Measurements from ENCODE around the gene NTNG2.

The NTNG2 gene

DNA sequence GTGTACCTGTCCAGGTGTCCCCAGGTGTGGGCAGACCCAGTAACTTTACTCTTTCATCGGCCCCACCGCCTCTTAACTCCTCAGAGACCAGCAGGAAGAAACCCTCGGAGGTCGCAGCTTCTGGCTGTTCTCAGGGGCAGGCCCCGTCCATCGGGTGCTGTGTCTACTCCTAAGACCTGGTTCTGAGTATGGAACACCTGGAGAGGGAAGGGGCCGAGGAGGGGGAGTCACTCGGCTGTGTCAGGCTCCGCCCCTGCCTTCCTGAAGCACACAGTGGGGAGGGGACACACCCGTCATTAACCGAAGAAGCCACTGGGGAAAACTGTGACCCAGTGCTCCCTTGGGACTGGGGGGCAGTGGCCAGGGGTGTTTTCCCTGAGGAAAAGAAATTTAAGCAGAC is 22.3 kb downstream of the NTNG2 start:
- H2AK5ac ChIP-seq (ENCODE audit: low read length), result no peak overlapping the region

DNA sequence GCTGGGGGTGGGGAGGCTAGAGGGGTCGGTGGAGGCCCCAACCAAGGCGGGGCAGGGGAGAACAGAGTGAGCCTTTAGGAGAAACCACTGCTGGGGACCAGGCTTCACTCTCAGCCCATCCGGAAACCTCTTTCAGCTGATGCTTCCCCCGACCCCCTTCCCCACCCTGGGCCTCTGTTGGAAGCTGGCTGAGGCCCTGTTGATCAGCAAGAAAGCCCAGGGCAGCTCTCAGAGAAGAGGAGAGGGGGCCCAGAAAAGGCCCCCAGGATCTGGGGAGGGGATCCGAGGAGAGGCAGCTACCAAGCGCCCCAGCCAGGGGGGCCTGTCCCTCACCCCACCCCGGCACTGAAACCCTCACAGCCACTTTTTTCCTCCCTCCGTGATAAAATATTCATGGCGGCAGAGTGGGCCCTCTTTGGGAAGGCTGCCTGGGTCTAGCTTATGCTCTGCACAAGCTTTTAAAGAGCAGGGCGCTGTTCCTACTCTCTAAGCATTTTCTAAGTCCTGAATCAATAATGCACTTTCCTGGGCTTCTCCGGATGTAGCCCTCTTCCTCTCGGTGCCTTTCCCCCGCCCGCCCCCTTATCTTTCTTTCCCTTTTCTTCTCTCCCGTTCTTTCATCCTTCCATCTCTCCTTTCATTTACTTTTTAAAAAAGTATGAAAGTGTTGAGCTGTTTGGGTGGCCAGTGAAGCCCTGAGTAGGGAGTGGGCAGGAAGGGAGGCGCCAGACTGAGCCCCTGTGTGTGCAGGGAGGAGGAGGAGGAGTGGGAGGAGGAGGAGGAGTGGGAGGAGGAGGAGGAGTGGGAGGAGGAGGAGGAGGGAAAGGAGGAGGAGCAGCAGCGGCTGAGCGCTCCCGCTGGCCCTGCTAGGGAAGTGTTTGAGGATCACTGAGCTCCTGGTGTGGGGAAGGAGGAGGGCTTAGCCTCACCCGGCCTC is 23.5 kb downstream of the NTNG2 start:
- no peak overlapping the region for H3K18ac ChIP-seq (ENCODE audit: low read length)
- no peak overlapping the region for H4K8ac ChIP-seq (ENCODE audit: low read depth, low read length)
- no peak overlapping the region for H3K4me2 ChIP-seq (ENCODE audit: low read length)
- H2AK5ac ChIP-seq (ENCODE audit: low read length), result no peak overlapping the region
- no peak overlapping the region for H3K4me3 ChIP-seq (ENCODE audit: low read depth, low read length)
- H3K36me3 ChIP-seq (ENCODE audit: control insufficient read depth in 1 of 2, insufficient read depth in 2 of 2, low read length in 2 of 2), result no peaks in the 10 kb centered on the region
- H3K27ac ChIP-seq (ENCODE audit: low read depth, low read length), result no peak overlapping the region
- H2BK5ac ChIP-seq (ENCODE audit: low read depth, low read length, poor library complexity), result no peak overlapping the region
- no peak overlapping the region for H3K14ac ChIP-seq (ENCODE audit: low read length)
- H2BK12ac ChIP-seq (ENCODE audit: low read length), result no peak overlapping the region
- H3K4ac ChIP-seq (ENCODE audit: low read depth, low read length), result no peak overlapping the region
- H3K4me1 ChIP-seq (ENCODE audit: control insufficient read depth in 1 of 2, insufficient read depth in 2 of 2, low read length in 2 of 2), result peaks cover 0 to 6% of the 10 kb centered on the region in 2 experiments
- H3K23ac ChIP-seq (ENCODE audit: low read length), result no peak overlapping the region
- H4K91ac ChIP-seq (ENCODE audit: low read depth, low read length), result no peak overlapping the region
- H4K12ac ChIP-seq (ENCODE audit: low read depth, low read length), result no peak overlapping the region
- no peak overlapping the region for H2BK120ac ChIP-seq (ENCODE audit: insufficient read depth, low read length, poor library complexity)
- H3K27me3 ChIP-seq (ENCODE audit: insufficient read depth, low read length), result peaks cover 16% of the 10 kb centered on the region
- no peaks in the 10 kb centered on the region for H3K9me3 ChIP-seq (ENCODE audit: insufficient read depth, low read depth, low read length)
- WGBS (ENCODE audit: extremely low coverage, insufficient coverage, insufficient read length), result 94% methylated on average over 2 of the region's 20 CpGs
- H3K9ac ChIP-seq (ENCODE audit: low read length), result no peak overlapping the region
- no peaks in the 10 kb centered on the region for H3K79me2 ChIP-seq (ENCODE audit: control insufficient read depth, insufficient read depth, low read length, poor library complexity)
- no peak for DNase-seq
- H2AFZ ChIP-seq (ENCODE audit: insufficient read depth, low read length, poor library complexity), result no peak overlapping the region
- no peaks in the 10 kb centered on the region for H3K79me1 ChIP-seq (ENCODE audit: low read length)

More for the DNA sequence above, 22.3 kb downstream of the NTNG2 start:
- Histone ChIP-seq H4K12ac (ENCODE audit: low read depth, low read length) (no peak overlapping the region), H2BK5ac (ENCODE audit: low read depth, low read length, poor library complexity) (no peak overlapping the region), H2AFZ (ENCODE audit: insufficient read depth, low read length, poor library complexity) (no peak overlapping the region), H3K18ac (ENCODE audit: low read length) (no peak overlapping the region), H3K79me2 (ENCODE audit: control insufficient read depth, insufficient read depth, low read length, poor library complexity) (no peaks in the 10 kb centered on the region), H3K9ac (ENCODE audit: low read length) (no peak overlapping the region), H2BK120ac (ENCODE audit: insufficient read depth, low read length, poor library complexity) (no peak overlapping the region), H2BK12ac (ENCODE audit: low read length) (no peak overlapping the region), H3K4ac (ENCODE audit: low read depth, low read length) (no peak overlapping the region), H3K79me1 (ENCODE audit: low read length) (no peaks in the 10 kb centered on the region), H3K9me3 (ENCODE audit: insufficient read depth, low read depth, low read length) (no peaks in the 10 kb centered on the region), H3K4me1 (ENCODE audit: control insufficient read depth in 1 of 2, insufficient read depth in 2 of 2, low read length in 2 of 2) (peaks cover 0 to 6% of the 10 kb centered on the region in 2 experiments), H3K27me3 (ENCODE audit: insufficient read depth, low read length) (peaks cover 16% of the 10 kb centered on the region), H3K4me2 (ENCODE audit: low read length) (no peak overlapping the region), H3K23ac (ENCODE audit: low read length) (no peak overlapping the region), H3K27ac (ENCODE audit: low read depth, low read length) (no peak overlapping the region), H4K8ac (ENCODE audit: low read depth, low read length) (no peak overlapping the region), H4K91ac (ENCODE audit: low read depth, low read length) (no peak overlapping the region), H3K4me3 (ENCODE audit: low read depth, low read length) (no peak overlapping the region), H3K14ac (ENCODE audit: low read length) (no peak overlapping the region), H3K36me3 (ENCODE audit: control insufficient read depth in 1 of 2, insufficient read depth in 2 of 2, low read length in 2 of 2) (no peaks in the 10 kb centered on the region)
- no peak for DNase-seq
- no CpG with 5 or more reads among the region's 11 CpGs for WGBS (ENCODE audit: extremely low coverage, insufficient coverage, insufficient read length)

DNA sequence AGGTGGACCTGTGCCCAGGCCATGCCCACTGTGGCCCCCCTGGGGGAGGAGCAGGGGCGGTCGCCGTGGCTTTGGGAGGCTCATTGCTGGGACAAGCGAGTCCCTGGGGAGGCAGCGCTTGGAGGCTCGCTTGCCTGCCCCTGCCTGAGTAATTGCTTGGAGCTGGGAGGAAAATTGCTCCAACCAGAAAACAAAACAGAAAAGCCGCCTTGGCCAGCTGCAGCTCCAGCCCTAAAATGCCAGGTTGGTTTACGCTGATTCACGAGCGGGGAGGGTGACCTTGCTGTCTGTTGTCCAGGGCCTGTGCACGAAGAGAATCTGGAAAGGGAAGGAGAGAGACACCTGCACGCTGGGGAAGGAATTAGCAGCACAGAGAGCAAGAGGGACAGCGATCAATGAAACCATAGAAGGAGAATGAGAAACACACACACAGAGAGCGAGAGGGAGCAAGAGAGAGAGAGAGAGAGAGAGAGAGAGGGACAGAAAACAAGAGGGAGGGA is 25.3 kb downstream of the NTNG2 start:
- H4K91ac ChIP-seq (ENCODE audit: low read depth, low read length), result no peak overlapping the region
- DNase-seq, result no peak
- no peak overlapping the region for H3K23ac ChIP-seq (ENCODE audit: low read length)
- no peak overlapping the region for H4K8ac ChIP-seq (ENCODE audit: low read depth, low read length)
- H3K14ac ChIP-seq (ENCODE audit: low read length), result no peak overlapping the region
- H2BK12ac ChIP-seq (ENCODE audit: low read length), result no peak overlapping the region
- H2BK120ac ChIP-seq (ENCODE audit: insufficient read depth, low read length, poor library complexity), result no peak overlapping the region
- WGBS (ENCODE audit: extremely low coverage, insufficient coverage, insufficient read length), result no CpG with 5 or more reads among the region's 14 CpGs
- H2AFZ ChIP-seq (ENCODE audit: insufficient read depth, low read length, poor library complexity), result no peak overlapping the region
- peaks cover 0 to 6% of the 10 kb centered on the region in 2 experiments for H3K4me1 ChIP-seq (ENCODE audit: control insufficient read depth in 1 of 2, insufficient read depth in 2 of 2, low read length in 2 of 2)
- H3K4me3 ChIP-seq (ENCODE audit: low read depth, low read length), result no peak overlapping the region
- H3K18ac ChIP-seq (ENCODE audit: low read length), result no peak overlapping the region
- no peak overlapping the region for H2BK5ac ChIP-seq (ENCODE audit: low read depth, low read length, poor library complexity)
- no peak overlapping the region for H3K27ac ChIP-seq (ENCODE audit: low read depth, low read length)
- no peaks in the 10 kb centered on the region for H3K9me3 ChIP-seq (ENCODE audit: insufficient read depth, low read depth, low read length)
- H3K9ac ChIP-seq (ENCODE audit: low read length), result no peak overlapping the region
- no peaks in the 10 kb centered on the region for H3K79me1 ChIP-seq (ENCODE audit: low read length)
- H2AK5ac ChIP-seq (ENCODE audit: low read length), result no peak overlapping the region
- H3K4me2 ChIP-seq (ENCODE audit: low read length), result no peak overlapping the region
- no peak overlapping the region for H4K12ac ChIP-seq (ENCODE audit: low read depth, low read length)
- no peaks in the 10 kb centered on the region for H3K36me3 ChIP-seq (ENCODE audit: control insufficient read depth in 1 of 2, insufficient read depth in 2 of 2, low read length in 2 of 2)
- H3K27me3 ChIP-seq (ENCODE audit: insufficient read depth, low read length), result peaks cover 16% of the 10 kb centered on the region
- no peaks in the 10 kb centered on the region for H3K79me2 ChIP-seq (ENCODE audit: control insufficient read depth, insufficient read depth, low read length, poor library complexity)
- no peak overlapping the region for H3K4ac ChIP-seq (ENCODE audit: low read depth, low read length)

DNA sequence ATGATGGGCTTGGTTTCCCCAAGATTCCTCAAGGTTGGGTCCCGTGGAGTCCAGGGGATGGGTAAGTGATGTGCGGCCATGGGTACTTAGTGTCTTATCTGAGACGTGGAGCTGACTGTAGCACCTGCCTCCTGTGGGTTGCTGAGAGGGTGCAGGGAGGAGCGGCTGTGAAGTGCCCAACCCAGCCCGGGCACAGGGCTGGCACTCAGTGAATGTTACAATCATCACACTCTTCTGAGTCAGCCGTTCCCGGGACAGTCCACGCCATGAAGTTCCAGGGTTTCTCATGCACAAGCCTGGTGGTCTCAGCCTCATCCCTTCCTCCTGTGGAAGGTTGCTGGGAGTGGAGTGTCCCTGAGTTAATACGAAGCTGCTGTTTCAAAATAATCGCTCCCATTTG is 29.1 kb downstream of the NTNG2 start:
- H2BK120ac ChIP-seq (ENCODE audit: insufficient read depth, low read length, poor library complexity), result no peak overlapping the region
- H3K9me3 ChIP-seq (ENCODE audit: insufficient read depth, low read depth, low read length), result no peaks in the 10 kb centered on the region
- no peaks in the 10 kb centered on the region for H3K36me3 ChIP-seq (ENCODE audit: control insufficient read depth in 1 of 2, insufficient read depth in 2 of 2, low read length in 2 of 2)
- H4K12ac ChIP-seq (ENCODE audit: low read depth, low read length), result no peak overlapping the region
- WGBS (ENCODE audit: extremely low coverage, insufficient coverage, insufficient read length), result no CpG with 5 or more reads among the region's 10 CpGs
- peaks cover 15% of the 10 kb centered on the region for H3K27me3 ChIP-seq (ENCODE audit: insufficient read depth, low read length)
- H3K4me3 ChIP-seq (ENCODE audit: low read depth, low read length), result no peak overlapping the region
- no peak overlapping the region for H3K14ac ChIP-seq (ENCODE audit: low read length)
- H3K79me1 ChIP-seq (ENCODE audit: low read length), result no peaks in the 10 kb centered on the region
- H3K4me2 ChIP-seq (ENCODE audit: low read length), result no peak overlapping the region
- no peak for DNase-seq
- H2BK12ac ChIP-seq (ENCODE audit: low read length), result no peak overlapping the region
- no peak overlapping the region for H3K4ac ChIP-seq (ENCODE audit: low read depth, low read length)
- peaks cover 0 to 2% of the 10 kb centered on the region in 2 experiments for H3K4me1 ChIP-seq (ENCODE audit: control insufficient read depth in 1 of 2, insufficient read depth in 2 of 2, low read length in 2 of 2)
- no peak overlapping the region for H4K91ac ChIP-seq (ENCODE audit: low read depth, low read length)
- no peak overlapping the region for H2BK5ac ChIP-seq (ENCODE audit: low read depth, low read length, poor library complexity)
- no peak overlapping the region for H3K27ac ChIP-seq (ENCODE audit: low read depth, low read length)
- H3K23ac ChIP-seq (ENCODE audit: low read length), result no peak overlapping the region
- no peaks in the 10 kb centered on the region for H3K79me2 ChIP-seq (ENCODE audit: control insufficient read depth, insufficient read depth, low read length, poor library complexity)
- no peak overlapping the region for H4K8ac ChIP-seq (ENCODE audit: low read depth, low read length)
- H2AFZ ChIP-seq (ENCODE audit: insufficient read depth, low read length, poor library complexity), result no peak overlapping the region
- no peak overlapping the region for H2AK5ac ChIP-seq (ENCODE audit: low read length)
- H3K9ac ChIP-seq (ENCODE audit: low read length), result no peak overlapping the region
- H3K18ac ChIP-seq (ENCODE audit: low read length), result no peak overlapping the region

All from trophoblast cell (in vitro differentiated cells and primary cell).